Testis (tissue), 3 donors: ENCODE results near the gene SSBP3. TPM values are rescaled to one million over a fixed set of nuclear protein-coding genes. Genes with fewer than 3 reads are reported as not detected.

Source experiments
- DNase-seq: peaks from one replicate; pipeline ENCODE4 v3.0.0-alpha.2; 2019
- H3K27ac ChIP-seq, 2 donors: fragments of 200-600 bp; sonication (generic); one replicate each; pipeline ENCODE4 v1.5.1; 2019
- H3K27me3 ChIP-seq: fragments of 200-600 bp; sonication (generic); one replicate; pipeline ENCODE4 v1.5.1; 2019
- H3K36me3 ChIP-seq: fragments of 200-600 bp; sonication (generic); one replicate; pipeline ENCODE4 v1.5.1; 2017; ENCODE audit warnings: low read depth; ENCODE audit errors: missing control alignments
- H3K4me1 ChIP-seq: fragments of 200-600 bp; sonication (generic); one replicate; pipeline ENCODE4 v1.5.1; 2019
- H3K4me3 ChIP-seq, 2 donors: fragments of 200-600 bp; sonication (generic); one replicate each; pipeline ENCODE4 v1.5.1; 2017 to 2019
- H3K9me3 ChIP-seq: fragments of 200-600 bp; sonication (generic); one replicate; pipeline ENCODE4 v1.5.1; 2017
- POLR2A ChIP-seq: fragments of 450-650 bp; IDR thresholded peaks from one replicate; pipeline ENCODE4 v1.6.1; 2017; ENCODE audit warnings: antibody characterized with exemption, mild to moderate bottlenecking, moderate library complexity
- WGBS, 2 donors: methylation state at CpG; one replicate each; pipeline ENCODE4 v1.1.5; 2018; 5-methylcytosine and 5-hydroxymethylcytosine counted together
- intact Hi-C: fragments of 100-400 bp; cut with DNase I; formaldehyde crosslinking; loops from one replicate; pipeline ENCODE4 v1.15.1; 2023; ENCODE audit warnings: low total_unique reads
- polyA plus RNA-seq: library from polyadenylated mRNA; stranded (reverse); fragments of 350-450 nt; fragmentation: Illumina TruSeq; extraction: RNeasy Lipid Tissue Mini Kit (QIAGEN cat#74804); gene quantifications from one replicate; pipeline ENCODE4 v1.2.3, GENCODE V29; 2014; ENCODE audit warnings: low read depth, low replicate concordance; ENCODE audit not compliant: insufficient read depth
- total RNA-seq, 2 donors: library from RNA; depleted of rRNA; stranded (reverse); fragments of >200 nt; gene quantifications; one replicate each; pipeline ENCODE4 v1.2.3, GENCODE V29; 2016
- TF ChIP-seq, protein P1 (sequence below), 3 experiments: fragments of 450-650 bp in 2 of 3; fragments of 200-600 bp in 1 of 3; sonication (generic) in 1 of 3; IDR thresholded peaks; one replicate each; pipeline ENCODE4 v1.5.1; 2016 to 2019; ENCODE audit warnings: antibody characterized with exemption in 3 of 3, mild to moderate bottlenecking in 2 of 3, moderate library complexity in 1 of 3

SSBP3 gene
- total and polyA plus RNA-seq, 3 donors from 2014 or later: 88.8 to 99.0 (median 91.6) TPM

GRCh38 chr1:54352755-54353154 lies 53.4 kb downstream of the SSBP3 start:
- WGBS, 2 donors: 88 to 92% methylated on average over 17 of the region's 17 CpGs
- no peak for DNase-seq
- H3K27me3 ChIP-seq: no peaks in the 10 kb centered on the region
- intact Hi-C loops: no loop called here
- TF ChIP-seq, protein P1, sequence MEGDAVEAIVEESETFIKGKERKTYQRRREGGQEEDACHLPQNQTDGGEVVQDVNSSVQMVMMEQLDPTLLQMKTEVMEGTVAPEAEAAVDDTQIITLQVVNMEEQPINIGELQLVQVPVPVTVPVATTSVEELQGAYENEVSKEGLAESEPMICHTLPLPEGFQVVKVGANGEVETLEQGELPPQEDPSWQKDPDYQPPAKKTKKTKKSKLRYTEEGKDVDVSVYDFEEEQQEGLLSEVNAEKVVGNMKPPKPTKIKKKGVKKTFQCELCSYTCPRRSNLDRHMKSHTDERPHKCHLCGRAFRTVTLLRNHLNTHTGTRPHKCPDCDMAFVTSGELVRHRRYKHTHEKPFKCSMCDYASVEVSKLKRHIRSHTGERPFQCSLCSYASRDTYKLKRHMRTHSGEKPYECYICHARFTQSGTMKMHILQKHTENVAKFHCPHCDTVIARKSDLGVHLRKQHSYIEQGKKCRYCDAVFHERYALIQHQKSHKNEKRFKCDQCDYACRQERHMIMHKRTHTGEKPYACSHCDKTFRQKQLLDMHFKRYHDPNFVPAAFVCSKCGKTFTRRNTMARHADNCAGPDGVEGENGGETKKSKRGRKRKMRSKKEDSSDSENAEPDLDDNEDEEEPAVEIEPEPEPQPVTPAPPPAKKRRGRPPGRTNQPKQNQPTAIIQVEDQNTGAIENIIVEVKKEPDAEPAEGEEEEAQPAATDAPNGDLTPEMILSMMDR (IDR thresholded peaks at IDR 0.05): no peak
- no peak for TF ChIP-seq POLR2A
- H3K4me3 ChIP-seq: no peak overlapping the region
- peaks cover 31% of the 10 kb centered on the region for H3K4me1 ChIP-seq
- no peaks in the 10 kb centered on the region for H3K36me3 ChIP-seq
- no peak overlapping the region for H3K27ac ChIP-seq
- H3K9me3 ChIP-seq: no peaks in the 10 kb centered on the region

DNA sequence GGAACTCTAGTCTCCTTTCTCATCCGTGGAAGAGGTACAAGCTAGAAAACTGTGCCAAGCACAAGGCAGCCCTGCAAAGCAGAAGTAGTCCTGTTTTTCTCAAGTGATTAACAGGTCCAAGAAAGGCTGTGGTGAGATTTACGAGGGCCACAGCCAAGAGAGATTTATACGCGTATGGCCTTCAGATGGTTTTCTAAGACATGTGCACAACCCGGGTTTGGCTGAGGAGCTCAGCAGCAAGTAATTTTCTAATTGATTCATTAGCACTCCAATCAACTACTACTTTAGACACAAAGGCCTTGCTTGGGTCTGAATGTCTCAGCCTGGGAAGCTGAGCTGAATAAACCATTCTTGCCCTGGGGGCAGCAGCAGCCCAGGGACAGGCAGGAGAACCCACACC lies 55.8 kb downstream of the SSBP3 start:
- 56 to 65% methylated on average over 5 of the region's 5 CpGs for WGBS, 2 donors
- no peaks in the 10 kb centered on the region for H3K36me3 ChIP-seq
- peaks cover 13% of the 10 kb centered on the region for H3K4me1 ChIP-seq
- no peaks in the 10 kb centered on the region for H3K9me3 ChIP-seq
- intact Hi-C loops: no loop called here
- no peaks in the 10 kb centered on the region for H3K27me3 ChIP-seq
- H3K4me3 ChIP-seq: no peak overlapping the region
- no peak for DNase-seq
- no peak overlapping the region for H3K27ac ChIP-seq
- TF ChIP-seq, protein P1 (IDR thresholded peaks at IDR 0.05): no peak
- no peak for TF ChIP-seq POLR2A

DNA sequence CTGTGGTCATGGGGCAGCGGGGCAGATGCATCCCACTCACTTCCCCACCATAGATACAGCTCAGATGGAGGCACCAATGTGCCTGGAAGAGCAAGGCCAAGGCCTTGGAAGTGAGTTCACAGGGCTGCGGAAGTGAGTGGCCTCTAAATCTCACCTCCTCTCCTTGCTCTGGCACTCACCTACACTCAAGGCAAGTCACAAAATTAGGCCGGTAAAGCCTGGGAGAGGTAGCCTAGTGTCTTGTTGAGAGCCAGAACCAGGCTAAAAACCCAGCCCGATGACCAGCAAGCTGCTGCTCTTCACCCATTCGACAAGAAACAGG lies 57.5 kb downstream of the SSBP3 start:
- Histone ChIP-seq H3K27me3 (no peaks in the 10 kb centered on the region), H3K4me1 (no peaks in the 10 kb centered on the region), H3K27ac (no peak overlapping the region), H3K36me3 (no peaks in the 10 kb centered on the region), H3K4me3 (no peak overlapping the region), H3K9me3 (no peaks in the 10 kb centered on the region)
- intact Hi-C loops: no loop called here
- WGBS, 2 donors: 95 to 97% methylated on average over 4 to 5 of the region's 5 CpGs
- no peak for DNase-seq
- no peak for TF ChIP-seq POLR2A
- TF ChIP-seq, protein P1 (IDR thresholded peaks at IDR 0.05): no peak

- Histone ChIP-seq H3K4me1 (peaks cover 3% of the 10 kb centered on the region), H3K27ac (no peak overlapping the region), H3K27me3 (no peaks in the 10 kb centered on the region), H3K4me3 (no peak overlapping the region), H3K36me3 (no peaks in the 10 kb centered on the region), H3K9me3 (no peaks in the 10 kb centered on the region)
- no peak for DNase-seq
- intact Hi-C loops: no loop called here
- 80 to 90% methylated on average over 12 to 13 of the region's 14 CpGs for WGBS, 2 donors
- TF ChIP-seq, protein P1 (IDR thresholded peaks at IDR 0.05): no peak
- TF ChIP-seq POLR2A: no peak
Observed at GRCh38 chr1:54347955-54348699, 58.1 kb downstream of the SSBP3 start.
